GM10266 (cell line): ENCODE results near the gene DDN.

Source experiments
- DNase-seq: peaks from one replicate; pipeline ENCODE4 v3.0.0; 2012; ENCODE audit errors: extremely low spot score
- CTCF ChIP-seq: IDR thresholded peaks from 2 replicates; pipeline ENCODE4 v1.5.1; 2012; ENCODE audit warnings: mild to moderate bottlenecking, low read depth; ENCODE audit not compliant: control insufficient read depth, insufficient read depth; ENCODE audit errors: missing control alignments

DDN gene

GRCh38 chr12:49041036-49041880 is 42.1 kb upstream of the DDN start:
- no peak for TF ChIP-seq CTCF
- DNase-seq: no peak

DNA sequence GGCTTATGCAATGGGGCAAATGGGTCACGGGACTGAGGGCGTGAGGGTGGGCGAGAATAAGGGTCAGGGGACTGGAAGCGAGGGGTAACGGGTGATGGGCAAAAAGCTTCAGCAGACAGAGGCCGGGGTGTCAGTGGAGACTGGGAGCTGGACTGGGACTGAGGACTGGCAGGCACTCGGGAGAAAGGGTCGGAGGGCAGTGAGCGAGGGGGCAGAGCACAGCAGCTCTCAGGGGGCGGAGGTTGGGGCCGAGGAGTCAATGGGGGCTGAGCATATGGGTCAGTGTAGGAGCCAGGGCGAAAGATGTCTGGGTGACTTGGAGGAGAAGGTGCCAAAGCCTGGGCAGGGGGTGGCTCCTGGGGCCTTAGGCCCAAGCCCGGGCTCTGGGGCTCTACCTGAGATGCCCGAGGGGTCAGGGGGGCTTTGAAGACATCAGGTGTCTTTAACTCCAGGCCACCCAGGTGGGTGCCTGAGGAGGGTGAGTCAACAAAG is 41.2 kb upstream of the DDN start:
- TF ChIP-seq CTCF: no peak
- no peak for DNase-seq

GRCh38 chr12:49039421-49040363 is 40.5 kb upstream of the DDN start:
- no peak for DNase-seq
- TF ChIP-seq CTCF: no peak

DNA sequence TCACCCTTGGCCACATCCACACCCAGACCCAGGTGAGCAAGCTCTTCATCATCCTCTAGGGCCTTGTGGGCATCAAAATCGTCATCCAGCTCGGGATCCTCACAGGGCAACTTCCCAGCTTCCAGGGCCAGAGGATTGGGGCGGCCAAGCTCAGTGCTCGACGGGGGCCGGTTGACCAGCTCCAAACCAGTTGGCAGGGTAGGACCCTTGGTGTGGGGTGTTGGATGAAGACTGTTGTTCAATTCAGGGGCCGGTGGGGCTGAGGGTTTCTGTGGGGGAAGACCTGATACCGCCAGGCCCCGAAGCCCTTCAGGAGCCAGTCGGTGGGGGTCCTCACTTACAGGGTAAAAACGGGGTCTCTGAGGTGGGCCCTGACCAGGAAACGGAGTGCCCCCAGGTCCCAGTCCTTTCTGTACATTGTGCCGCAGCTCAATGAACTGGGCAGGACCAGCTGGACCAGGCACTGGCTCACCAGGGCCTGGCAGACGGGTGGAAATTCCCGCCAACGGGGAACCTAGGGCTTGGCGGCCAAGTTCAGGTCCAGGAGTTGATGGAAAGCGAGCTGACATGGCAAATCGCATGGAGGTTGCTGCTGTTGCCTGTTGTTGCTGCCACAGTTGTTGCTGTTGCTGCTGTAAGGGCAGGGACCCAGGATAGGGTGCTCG is 39.2 kb upstream of the DDN start:
- DNase-seq: no peak
- TF ChIP-seq CTCF: no peak

DNA sequence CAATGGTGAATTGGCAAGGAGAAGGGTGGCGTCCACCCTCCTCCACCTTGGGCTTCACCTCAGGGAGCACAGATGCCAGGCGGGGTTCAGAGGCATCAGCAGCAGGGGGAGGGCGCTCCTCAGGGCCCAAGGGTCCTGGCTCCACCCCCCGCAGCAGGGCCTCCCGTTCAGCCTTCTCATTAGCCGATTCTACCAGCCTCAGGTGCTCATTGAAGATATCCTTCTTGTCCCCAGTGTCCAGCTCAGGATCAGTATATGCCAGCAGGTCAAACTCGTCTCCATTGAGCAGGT is 38.7 kb upstream of the DDN start:
- no peak for DNase-seq
- TF ChIP-seq CTCF: no peak

DNA sequence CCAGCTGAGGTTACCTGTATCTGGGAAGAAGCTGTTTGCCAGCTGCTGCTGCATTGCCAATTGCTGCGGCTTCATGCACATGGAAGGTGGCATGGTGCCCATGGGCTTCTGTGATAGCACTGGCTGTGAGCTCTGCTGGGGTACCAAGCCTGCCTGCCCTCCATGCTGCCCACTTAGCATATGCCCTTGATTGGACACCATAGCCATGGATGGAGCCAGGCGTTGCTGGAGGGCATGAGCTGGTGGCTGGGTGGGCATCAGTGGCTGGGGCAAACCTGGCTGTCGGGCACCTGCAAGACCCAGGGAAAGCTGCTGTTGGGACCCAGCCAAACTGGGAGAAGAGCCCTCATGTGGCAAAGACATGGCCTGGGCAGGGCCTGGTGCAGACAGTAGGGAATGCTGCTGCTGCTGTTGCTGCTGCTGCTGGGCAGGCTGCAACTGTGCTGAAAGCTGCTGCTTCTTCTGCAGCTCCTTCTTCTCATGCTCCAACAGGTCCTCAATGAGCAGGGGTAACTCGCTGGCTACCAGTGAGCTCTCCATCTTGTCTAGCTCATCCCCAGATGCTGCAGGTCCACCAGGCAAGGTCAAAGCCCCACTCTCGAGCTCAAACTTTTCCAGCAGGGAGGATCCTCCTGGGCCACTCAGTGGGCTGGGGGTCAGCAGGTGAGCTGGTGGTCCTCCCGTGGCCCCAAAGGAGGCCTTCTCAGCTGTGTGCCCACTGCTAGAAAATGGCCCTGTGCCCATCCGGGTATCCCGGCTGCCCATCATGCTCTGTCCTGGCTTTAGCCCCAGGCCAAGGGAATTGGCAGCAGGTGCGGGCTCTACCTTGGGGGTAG is 38.2 kb upstream of the DDN start:
- DNase-seq: no peak
- TF ChIP-seq CTCF: no peak
